ENCODE results near the gene SPON2.
"Not testable (repeated sequence)": the region's sequence is repeated elsewhere in the genome, so short reads cannot be mapped to it uniquely, and the experiment has no call there.

The SPON2 gene

DNA sequence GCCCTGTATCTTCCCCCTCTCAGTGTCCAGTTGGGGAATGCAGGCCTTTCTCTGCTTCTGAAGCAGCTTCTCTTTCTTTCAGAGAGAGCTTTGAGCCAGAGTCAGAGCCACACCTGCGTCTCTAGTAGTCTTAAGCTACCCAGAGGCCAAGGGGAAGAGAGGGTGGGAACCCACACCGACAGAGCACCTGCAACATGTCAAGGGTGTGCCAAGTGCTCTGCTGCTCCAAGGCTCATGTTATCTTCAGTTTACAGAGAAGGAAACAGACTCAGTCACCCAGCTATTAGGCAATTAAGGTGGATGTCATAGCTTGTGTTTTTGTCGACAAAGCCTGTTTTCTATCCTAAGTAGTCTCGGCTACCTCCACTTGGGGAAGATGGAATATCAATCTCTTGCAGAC is 36.3 kb downstream of the SPON2 start:
- no peak for DNase-seq

DNA sequence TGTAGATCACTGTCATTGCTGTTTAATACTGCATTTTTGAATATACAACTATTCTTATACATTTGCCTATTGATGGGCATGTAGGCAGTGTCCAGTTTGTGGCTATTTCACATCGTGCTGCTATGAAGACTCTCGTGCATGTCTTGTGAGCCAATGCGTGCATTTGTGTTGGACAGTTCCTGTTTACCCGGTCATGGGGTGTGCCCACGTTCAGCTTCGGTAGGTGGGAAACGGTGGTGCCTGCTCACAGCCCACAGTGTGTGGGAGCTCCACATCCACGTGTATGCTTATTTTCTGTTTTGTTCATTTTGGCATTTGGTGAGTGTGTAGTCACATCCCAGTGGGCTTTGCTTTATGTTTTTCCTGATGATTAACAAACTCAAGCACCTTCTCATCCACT is 39.4 kb downstream of the SPON2 start:
- DNase-seq: no peak

DNA sequence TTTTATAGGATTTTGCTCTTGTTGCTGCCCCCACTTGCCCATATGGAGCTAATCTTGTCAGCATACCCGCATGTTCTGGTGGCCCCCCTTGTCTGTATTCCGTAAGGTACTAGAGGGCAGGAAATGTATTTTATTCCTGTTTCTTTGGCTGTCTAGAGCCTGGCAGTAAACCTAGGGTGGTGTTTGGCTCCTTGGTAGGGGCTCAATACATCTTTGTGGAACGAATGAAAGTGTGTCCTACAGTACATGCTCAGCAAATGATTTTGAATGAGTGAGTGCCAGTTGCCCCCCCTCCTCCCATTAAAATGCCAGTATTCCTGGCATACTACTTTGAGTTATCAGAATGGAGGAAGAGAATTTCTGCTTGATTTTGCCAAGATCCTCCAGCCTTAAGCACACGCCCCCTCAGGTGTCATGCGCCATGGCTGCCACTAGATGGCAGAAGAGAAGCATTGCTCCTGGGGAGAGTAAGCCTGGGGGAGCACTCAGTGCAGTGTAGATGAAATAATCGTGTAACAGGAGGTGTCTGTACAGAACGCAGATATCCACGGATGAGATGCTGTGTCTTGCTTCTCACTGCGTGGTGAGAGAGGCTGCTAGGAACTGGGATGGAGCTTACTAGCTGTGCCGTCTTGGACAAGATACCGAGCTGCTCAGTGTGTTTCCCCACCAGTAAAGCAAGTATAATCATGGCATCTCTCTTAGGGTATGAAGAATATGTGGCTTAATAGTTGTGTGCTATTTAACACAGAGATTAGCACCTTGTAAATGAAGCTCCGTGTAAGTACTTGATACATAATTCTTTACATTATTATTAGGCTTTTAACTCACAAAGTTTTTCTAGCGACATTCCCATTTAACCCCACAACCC is 41.8 kb downstream of the SPON2 start:
- peak; percentile 4 for DNase-seq

DNA sequence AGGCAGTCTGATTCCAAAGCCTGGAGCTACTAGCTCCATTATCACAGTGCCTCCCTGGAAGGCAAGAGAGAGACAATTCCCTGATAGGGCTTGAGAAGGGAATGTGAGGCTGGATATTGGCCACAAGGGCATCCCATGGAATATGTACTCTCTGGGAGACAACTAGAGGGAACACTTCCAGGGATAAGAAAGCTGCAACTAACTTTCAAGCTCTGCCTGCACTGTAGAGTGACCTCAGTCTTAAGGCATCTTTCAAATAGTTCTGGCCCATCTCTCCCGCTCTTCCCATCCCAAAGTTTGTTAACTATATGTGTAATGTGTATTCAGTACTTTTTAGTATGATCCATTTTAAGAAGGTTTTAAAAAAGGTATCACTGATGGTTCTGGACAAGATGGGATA is 45.9 kb downstream of the SPON2 start:
- no peak for DNase-seq

DNA sequence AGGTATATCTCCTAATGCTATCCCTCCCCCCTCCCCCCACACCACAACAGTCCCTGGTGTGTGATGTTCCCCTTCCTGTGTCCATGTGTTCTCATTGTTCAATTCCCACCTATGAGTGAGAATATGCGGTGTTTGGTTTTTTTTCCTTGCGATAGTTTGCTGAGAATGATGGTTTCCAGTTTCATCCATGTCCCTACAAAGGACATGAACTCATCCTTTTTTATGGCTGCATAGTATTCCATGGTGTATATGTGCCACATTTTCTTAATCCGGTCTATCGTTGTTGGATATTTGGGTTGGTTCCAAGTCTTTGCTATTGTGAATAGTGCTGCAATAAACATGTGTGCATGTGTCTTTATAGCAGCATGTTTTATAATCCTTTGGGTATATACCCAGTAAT is 46.9 kb downstream of the SPON2 start:
- DNase-seq: not testable (repeated sequence)

DNA sequence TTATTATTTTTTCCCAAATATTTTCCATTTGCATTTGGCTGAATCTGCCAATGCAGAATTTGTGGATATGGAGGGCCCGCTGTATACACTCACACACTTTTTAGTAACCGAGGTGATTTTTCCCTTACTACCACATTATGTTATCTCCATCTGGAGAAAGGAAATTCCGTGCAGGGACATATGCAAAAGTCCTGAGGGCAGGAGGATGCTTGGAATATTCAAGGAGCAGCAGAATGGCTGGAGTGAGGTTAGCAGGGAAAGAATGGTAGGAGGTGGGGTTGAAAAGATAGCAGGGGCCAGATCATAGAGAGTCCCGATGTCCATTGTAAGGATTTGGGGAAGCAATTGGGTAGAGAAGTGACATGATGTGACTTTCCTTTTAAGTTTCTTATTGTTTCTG is 47.6 kb downstream of the SPON2 start:
- DNase-seq: no peak

DNA sequence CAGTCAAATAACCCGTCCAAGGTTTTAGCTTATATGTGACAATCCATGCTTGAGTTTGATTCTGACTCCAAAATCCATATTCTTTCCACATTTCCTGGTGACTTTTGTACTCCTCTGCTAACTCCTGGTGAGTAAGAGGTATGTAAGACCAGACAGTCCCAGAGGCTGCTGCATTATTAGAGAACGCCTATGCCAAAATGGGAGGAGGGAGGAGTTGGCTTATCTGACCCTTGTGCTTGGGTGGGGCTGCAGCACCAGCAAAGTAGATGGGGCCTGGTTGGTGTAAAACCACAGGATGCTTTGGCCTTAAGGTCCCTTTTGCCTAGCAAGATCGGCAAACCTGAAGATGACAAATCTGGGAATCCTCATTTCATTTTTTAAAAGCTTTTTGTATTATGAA is 49.9 kb downstream of the SPON2 start:
- no peak for DNase-seq
